Right lobe of liver (tissue), 4 donors: ENCODE measurements around the gene RCN2.

ENCODE experiments used
- CTCF ChIP-seq, 4 donors: fragments of 200-600 bp in 3 of 4; fragments of 450-650 bp in 1 of 4; IDR thresholded peaks; one replicate each; pipeline versions ENCODE4 v1.5.1 to v1.8.0; 2016 to 2022; ENCODE audit warnings: antibody characterized with exemption in 4 of 4, mild to moderate bottlenecking in 2 of 4
- POLR2A ChIP-seq: fragments of 450-650 bp; IDR thresholded peaks from one replicate; pipeline ENCODE4 v1.6.1; 2017; ENCODE audit warnings: antibody characterized with exemption, mild to moderate bottlenecking
- donor health status: DM: no; HTN: no; CAD: no.
- donor health status: DM: no; HTN: no; CAD: no.
- donor health status: DM: no; HTN: yes; CAD: no.

GRCh38 chr15:76968306-76968705 is 36.8 kb downstream of the RCN2 start:
- no peak for TF ChIP-seq POLR2A
- TF ChIP-seq CTCF (IDR thresholded peaks at IDR 0.05): no peak
